ENCODE results near the gene MISP. TPM values are rescaled to one million over a fixed set of nuclear protein-coding genes. Genes with fewer than 3 reads are reported as not detected.
A peak's percentile ranks its signal among the peaks of the same experiment; 100 is the strongest.

Gene MISP
- total and polyA plus RNA-seq, 2 of the 13 experiments (the other 11 are each of a cell fraction or from before 2014, with no cell fraction given) = 0.67 to 1.3 TPM

DNA sequence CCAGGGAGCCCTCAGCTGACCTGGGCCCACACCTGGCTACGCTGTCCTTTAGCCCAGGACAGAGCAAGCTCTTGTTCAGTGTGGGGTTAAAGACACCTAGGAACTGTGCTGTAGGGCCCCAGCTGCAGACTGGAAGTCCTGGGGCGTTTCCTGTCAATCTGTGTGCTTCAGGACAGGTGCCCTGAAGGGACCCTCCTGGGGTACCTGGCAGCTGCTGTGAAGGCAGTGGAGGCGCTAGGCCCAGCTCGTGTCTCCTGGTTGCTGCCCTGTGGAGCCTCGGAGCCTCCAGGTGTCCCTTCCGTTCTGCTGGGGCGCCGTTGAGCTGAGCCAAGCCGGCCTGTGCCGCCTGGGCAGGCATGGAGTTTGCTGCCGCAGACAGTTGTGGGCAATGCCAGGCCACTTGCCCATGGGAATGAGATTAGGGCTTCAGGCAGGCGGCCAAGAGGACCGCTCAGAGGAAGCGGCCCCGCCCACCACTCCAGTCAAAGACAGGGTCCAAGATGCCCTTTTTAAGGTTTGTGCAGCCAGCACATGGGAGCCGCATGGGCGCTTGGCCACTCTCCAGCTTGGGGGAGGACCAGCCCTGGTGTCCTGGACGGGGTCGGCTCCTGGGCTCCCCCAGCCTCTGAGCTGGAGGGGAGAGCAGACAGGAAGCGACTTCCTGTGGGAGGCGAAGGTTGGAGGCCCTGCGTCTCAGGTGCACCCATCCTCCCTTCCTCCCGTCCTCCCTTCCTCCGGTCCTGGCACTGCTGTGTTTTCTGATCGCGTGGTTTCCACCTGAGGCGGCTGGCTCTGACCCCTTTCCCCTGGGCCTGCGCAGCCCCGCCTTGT lies 50.3 kb downstream of the MISP start (continued):
- TF ChIP-seq SMYD3 (CRISPR knock-in tag; IDR thresholded peaks at IDR 0.05) (no peak), ZNF776 (CRISPR knock-in tag; IDR thresholded peaks at IDR 0.05) (no peak), CEBPB (IDR thresholded peaks at IDR 0.05; ENCODE audit: borderline replicate concordance, low read depth, low read length) (no peak), ZMYM3 (CRISPR knock-in tag; IDR thresholded peaks at IDR 0.05) (no peak), ZNF264 (CRISPR knock-in tag; IDR thresholded peaks at IDR 0.05) (no peak), PAWR (CRISPR knock-in tag; IDR thresholded peaks at IDR 0.05; ENCODE audit: borderline replicate concordance) (no peak), POLR2G (IDR thresholded peaks at IDR 0.05; ENCODE audit: low read depth, low read length) (peak; percentile 57), ZIK1 (CRISPR knock-in tag; IDR thresholded peaks at IDR 0.05; ENCODE audit: borderline replicate concordance, low read depth) (0 out of 2 replicates have a peak, but pooled peaks have one; percentile 17), MYNN (CRISPR knock-in tag; IDR thresholded peaks at IDR 0.05; ENCODE audit: low read depth) (no peak), TBX3 (IDR thresholded peaks at IDR 0.05; ENCODE audit: borderline replicate concordance) (no peak), ZNF580 (CRISPR knock-in tag; IDR thresholded peaks at IDR 0.05; ENCODE audit: borderline replicate concordance, low read depth) (no peak), KDM4B (CRISPR knock-in tag; IDR thresholded peaks at IDR 0.05) (no peak), MBNL3 (CRISPR knock-in tag; conservative IDR thresholded peaks at IDR 0.05) (no peak), AGO2 (optimal IDR thresholded peaks at IDR 0.05; ENCODE audit: low read depth, low read length) (peak; percentile 93), MLX (CRISPR knock-in tag; IDR thresholded peaks at IDR 0.05) (no peak), RBM39 (IDR thresholded peaks at IDR 0.05; ENCODE audit: low read depth, low read length, poor library complexity, severe bottlenecking) (no peak), ZNF207 (IDR thresholded peaks at IDR 0.05; ENCODE audit: borderline replicate concordance) (no peak), MIXL1 (CRISPR knock-in tag; IDR thresholded peaks at IDR 0.05) (no peak), ZNF260 (CRISPR knock-in tag; IDR thresholded peaks at IDR 0.05; ENCODE audit: borderline replicate concordance, low read depth) (no peak), ZNF263 (CRISPR knock-in tag; IDR thresholded peaks at IDR 0.05) (peak; percentile 24; the same call in 1 of the 2 replicates), GTF2F1 (IDR thresholded peaks at IDR 0.05; ENCODE audit: low read length) (no peak), MTF2 (CRISPR knock-in tag; IDR thresholded peaks at IDR 0.05; ENCODE audit: borderline replicate concordance) (no peak), SIX1 (CRISPR knock-in tag; IDR thresholded peaks at IDR 0.05; ENCODE audit: borderline replicate concordance) (no peak), RBAK (CRISPR knock-in tag; IDR thresholded peaks at IDR 0.05) (no peak), HNRNPK (IDR thresholded peaks at IDR 0.05; ENCODE audit: low read depth, low read length, poor library complexity, severe bottlenecking) (no peak), ZBTB7B (CRISPR knock-in tag; IDR thresholded peaks at IDR 0.05) (no peak)
- TF ChIP-seq, protein P1, sequence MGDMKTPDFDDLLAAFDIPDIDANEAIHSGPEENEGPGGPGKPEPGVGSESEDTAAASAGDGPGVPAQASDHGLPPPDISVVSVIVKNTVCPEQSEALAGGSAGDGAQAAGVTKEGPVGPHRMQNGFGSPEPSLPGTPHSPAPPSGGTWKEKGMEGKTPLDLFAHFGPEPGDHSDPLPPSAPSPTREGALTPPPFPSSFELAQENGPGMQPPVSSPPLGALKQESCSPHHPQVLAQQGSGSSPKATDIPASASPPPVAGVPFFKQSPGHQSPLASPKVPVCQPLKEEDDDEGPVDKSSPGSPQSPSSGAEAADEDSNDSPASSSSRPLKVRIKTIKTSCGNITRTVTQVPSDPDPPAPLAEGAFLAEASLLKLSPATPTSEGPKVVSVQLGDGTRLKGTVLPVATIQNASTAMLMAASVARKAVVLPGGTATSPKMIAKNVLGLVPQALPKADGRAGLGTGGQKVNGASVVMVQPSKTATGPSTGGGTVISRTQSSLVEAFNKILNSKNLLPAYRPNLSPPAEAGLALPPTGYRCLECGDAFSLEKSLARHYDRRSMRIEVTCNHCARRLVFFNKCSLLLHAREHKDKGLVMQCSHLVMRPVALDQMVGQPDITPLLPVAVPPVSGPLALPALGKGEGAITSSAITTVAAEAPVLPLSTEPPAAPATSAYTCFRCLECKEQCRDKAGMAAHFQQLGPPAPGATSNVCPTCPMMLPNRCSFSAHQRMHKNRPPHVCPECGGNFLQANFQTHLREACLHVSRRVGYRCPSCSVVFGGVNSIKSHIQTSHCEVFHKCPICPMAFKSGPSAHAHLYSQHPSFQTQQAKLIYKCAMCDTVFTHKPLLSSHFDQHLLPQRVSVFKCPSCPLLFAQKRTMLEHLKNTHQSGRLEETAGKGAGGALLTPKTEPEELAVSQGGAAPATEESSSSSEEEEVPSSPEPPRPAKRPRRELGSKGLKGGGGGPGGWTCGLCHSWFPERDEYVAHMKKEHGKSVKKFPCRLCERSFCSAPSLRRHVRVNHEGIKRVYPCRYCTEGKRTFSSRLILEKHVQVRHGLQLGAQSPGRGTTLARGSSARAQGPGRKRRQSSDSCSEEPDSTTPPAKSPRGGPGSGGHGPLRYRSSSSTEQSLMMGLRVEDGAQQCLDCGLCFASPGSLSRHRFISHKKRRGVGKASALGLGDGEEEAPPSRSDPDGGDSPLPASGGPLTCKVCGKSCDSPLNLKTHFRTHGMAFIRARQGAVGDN (CRISPR knock-in tag; IDR thresholded peaks at IDR 0.05) = peak; percentile 38

All from HepG2 (cell line).